RKO (cell line): Measurements from ENCODE around the gene HYCC2.
A peak's percentile ranks its signal among the peaks of the same experiment; 100 is the strongest.

Source experiments
- DNase-seq: peaks from one replicate; pipeline ENCODE4 v3.0.0-alpha.2; 2016; ENCODE audit warnings: low spot score

Gene HYCC2

DNA sequence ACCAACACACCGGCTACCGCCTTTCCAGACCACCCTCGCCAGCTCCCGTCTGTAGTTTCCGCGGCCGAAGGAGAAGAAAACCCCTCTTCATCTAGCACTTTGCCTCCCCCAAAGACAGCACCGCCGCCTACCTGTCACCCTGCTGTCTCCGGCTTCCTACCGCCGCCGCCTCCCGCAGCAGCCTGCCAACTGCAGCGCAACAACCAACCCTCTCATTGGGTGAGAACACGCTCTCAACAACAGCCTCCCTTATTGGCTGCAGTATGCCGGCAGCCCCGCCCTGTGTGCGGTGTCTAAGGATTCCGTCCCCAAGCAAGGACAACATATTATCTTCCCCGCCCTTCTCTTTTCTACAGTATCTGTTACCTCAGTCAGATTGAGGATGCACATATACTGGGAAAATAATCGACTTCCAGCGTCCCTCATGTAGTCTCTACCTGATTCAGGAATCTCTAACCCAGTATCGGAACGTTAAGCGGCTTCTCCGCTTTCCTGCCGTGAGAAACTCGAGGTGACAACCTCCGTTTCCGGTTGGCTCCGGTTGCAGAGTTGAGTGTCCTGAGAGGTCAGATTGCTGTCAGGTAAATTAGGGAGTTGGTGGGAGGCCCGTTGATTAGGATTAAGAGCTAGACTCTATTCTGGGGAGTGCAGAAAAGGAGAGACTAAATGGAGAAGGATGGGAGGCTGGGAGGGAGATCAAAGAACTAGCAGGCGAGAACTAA, at the start of gene HYCC2, which contains the start of gene NDUFB3:
HYCC2 (minus strand) TSS at position 193 of the 722 bp plus-strand sequence. CDS start 47,662 bp downstream, outside the sequence.
NDUFB3 (plus strand) TSS at position 523 of the 722 bp plus-strand sequence. CDS start 6,882 bp downstream, outside the sequence.
- peak; percentile 96 for DNase-seq

GRCh38 chr2:201118961-201119854, 47.7 kb upstream of the HYCC2 start:
- peak; percentile 62 for DNase-seq

DNA sequence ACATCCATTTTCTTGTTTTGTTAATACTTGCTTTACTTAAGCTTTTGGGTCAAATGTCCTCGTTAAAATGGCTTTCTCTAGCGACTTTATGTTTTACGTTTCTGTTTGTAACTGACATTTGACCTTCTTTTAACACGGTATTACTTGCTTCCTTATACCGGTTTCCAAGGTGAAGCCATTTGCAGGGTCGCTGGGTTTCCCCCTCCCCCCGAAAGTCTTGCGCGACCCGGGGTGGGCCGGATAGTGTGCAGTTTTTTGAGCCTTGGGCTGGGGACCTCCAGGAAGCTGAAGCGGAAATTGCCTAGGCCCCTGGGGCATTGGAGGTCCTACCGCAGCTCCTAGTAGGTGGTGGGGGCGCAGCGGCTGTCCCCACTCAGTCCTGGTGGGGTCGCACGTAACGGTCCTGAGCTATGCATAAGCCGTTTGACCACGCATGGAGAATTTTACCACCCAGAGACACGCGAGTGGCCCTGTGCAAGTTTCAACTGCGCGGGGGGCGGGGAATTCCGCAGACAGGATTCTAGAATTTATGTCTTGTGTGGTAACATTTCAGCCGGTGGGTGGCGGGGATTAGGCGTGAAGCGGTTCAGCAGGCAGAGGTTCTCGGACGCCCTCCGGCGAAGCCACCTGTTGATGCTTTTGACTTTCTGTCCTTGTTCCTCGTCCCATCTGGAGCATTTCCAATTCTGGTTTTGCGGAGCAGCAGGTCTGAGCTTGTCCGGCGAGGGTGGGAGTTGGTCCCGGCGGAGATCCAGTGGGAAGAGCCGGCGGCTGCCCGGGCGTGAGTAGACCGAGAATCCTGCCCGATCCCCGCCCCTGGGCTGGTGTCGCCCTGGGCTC, 46.9 kb upstream of the HYCC2 start:
- DNase-seq = peak; percentile 87

DNA sequence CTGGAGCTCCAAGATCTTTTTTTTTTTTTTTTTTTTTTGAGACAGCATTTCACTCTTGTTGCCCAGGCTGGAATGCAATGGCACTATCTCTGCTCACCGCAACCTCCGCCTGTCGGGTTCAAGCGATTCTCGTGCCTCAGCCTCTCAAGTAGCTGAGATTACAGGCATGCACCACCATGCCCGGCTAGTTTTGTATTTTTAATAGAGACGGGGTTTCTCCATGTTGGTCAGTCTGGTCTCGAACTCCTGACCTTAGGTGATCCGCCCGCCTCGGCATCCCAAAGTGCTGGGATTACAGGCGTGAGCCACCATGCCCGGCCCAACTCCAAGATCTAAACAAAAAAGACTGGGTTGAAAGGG, 46.2 kb upstream of the HYCC2 start:
- peak; percentile 54 for DNase-seq

GRCh38 chr2:201116959-201117734, 45.7 kb upstream of the HYCC2 start:
- peak; percentile 90 for DNase-seq

- peak; percentile 90 for DNase-seq
Measured at GRCh38 chr2:201116115-201116958, 44.9 kb upstream of the HYCC2 start, which contains the start of gene CFLAR. Gene CFLAR, plus strand, starts transcription at chr2:201116164. Its CDS starts 13,702 bp downstream, at chr2:201129866.

- no peak for DNase-seq
Measured at GRCh38 chr2:201114846-201115245, 43.4 kb upstream of the HYCC2 start.

- no peak for DNase-seq
Measured at GRCh38 chr2:201114350-201114749, 42.9 kb upstream of the HYCC2 start.

DNA sequence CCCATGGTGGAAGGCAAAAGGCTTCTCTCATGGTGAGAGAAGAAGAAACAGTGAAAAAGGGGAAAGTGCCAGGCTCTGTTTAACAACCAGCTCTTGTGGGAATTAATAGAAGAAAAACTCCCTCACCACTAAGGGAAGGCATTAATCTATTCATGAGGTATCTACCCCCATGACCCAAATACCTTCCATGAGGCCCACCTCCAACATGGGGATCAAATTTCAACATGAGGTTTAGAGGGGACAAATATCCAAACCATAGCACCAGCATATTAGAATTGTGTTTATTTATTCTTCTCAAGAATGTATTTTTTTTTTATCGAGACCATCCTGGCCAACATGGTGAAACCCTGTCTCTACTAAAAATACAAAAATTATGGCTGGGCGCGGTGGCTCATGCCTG, 39.6 kb upstream of the HYCC2 start:
- no peak for DNase-seq

DNA sequence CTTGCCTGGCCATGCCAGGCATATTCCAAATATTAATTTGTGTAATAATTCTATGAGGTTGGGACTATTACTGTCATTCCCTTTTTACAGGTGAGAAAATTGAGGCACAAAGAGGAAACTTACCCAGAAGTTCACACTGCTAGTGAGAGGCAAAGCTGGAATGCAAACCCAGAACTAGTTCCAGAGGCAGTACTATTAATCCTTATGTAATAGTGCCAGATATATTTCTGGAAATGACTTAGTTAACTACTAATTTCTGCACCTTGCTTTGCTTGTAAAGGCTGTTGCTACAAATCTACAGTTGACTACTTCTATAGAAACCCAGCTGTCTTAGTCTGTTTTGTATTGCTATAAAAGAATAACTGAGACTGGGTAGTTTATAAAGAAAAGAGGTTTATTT, 39.1 kb upstream of the HYCC2 start:
- no peak for DNase-seq

DNA sequence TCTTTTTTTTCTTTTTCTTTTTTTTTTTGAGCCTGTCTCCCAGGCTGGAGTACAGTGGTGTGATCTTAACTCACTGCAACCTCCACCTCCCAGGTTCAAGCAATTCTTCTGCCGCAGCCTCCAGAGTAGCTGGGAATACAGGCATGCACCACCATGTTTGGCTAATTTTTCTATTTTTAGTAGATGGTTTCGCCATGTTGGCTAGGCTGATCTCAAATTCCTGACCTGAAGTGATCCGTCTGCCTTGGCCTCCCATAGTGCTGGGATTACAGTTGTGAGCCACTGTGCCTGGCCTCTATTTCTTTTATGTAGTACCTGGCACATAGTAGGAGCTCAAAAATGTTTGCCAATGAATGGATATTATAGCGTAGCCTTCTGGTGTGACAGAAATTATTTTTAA, 37.7 kb upstream of the HYCC2 start:
- DNase-seq = no peak

DNA sequence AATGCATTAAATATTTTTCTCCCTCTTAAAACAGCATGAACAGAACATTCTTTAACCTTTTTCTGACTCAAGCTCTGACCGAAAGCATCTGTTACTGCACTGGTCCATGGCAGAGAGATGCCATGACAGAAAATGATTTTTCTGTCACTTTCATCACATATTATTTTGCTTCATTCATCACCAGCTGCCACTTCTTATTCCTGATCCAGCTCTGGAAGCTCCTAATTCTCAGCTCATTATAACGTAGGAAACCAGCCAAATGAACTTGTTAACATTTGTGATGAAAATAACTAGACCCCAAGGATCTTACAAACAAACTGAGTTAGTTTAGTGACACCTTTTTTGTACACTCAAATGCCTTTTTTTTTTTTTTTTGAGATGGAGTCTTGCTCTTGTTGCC, 36.9 kb upstream of the HYCC2 start:
- no peak for DNase-seq

DNA sequence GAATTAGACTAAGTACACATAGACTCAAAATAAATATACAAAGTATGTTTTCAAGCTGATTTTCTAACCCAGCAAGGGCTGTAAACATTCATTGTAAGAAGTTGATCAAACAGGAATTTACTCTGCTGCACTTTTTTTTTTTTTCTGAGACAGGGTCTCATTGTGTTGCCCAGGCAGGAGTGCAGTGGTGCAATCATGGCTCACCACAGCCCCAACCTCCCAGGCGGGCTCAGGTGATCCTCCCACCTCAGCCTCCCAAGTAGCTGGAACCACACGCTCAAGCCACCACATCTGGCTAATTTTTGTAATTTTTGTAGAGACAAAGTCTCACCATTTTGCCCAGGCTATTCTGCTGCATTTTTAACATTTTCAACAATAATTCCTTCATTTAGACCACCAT, 36.2 kb upstream of the HYCC2 start:
- no peak for DNase-seq

DNA sequence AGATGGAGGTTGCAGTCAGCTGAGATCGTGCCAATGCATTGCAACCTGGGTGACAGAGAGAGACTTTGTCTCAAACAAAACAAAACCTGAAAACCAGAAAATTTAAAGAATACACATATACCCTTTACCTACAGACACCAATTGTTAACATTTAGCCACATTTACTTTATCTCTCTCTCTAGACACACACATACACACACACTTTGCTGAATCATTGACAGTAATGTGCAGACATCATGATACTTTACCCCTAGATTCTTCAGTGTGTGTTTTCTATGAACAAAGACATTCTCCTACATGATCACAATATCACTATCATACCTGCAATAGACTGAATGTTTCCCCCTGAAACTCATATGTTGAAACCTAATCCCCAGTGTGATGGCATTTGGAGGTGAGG, 34.3 kb upstream of the HYCC2 start:
- no peak for DNase-seq

- DNase-seq = no peak
Measured at GRCh38 chr2:201100497-201100896, 29.0 kb upstream of the HYCC2 start.

DNA sequence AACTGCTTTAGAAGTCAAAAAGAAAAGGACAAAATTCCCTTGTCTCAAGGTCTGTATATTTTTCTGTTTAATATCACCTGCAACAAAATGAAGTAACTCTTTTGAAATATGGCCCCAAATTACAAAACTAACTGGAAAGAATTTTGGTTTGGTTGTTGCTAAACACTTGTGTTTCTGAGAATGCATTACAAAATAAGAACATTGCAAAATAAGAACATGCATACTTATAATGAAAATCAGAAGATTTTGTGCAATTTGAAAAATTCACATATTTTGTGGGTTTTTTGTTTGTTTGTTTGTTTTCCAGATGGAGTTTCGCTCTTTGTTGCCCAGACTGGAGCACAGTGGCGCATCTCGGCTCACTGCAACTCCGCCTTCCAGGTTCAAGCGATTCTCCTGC, 22.1 kb upstream of the HYCC2 start:
- DNase-seq = no peak

DNA sequence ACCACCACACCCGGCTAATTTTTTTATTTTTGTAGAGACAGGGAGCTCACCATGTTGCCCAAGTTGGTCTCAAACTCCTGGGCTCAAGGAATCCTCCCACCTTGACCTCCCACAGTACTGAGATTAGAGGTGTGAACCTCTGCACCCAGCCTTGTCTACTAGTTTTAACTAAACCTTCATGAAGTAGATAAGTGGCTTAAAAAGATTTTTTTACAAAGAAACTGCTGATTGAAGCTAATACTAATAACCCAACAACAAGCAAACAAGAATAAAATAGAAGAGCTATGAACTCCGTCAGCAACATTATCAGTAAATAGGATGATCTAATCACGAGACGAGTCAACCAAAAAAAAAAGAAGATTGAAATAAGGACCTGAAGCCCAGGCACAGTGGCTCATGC, 19.1 kb upstream of the HYCC2 start:
- DNase-seq = no peak

- DNase-seq = no peak
Measured at GRCh38 chr2:201084863-201085262, 13.4 kb upstream of the HYCC2 start.

GRCh38 chr2:201074996-201075395, 3.5 kb upstream of the HYCC2 start:
- no peak for DNase-seq

GRCh38 chr2:201073071-201073470, 1.6 kb upstream of the HYCC2 start:
- peak; percentile 52 for DNase-seq

GRCh38 chr2:201072201-201072530, 695 bp upstream of the HYCC2 start:
- peak; percentile 65 for DNase-seq
